Thoracic aorta (tissue), 2 donors: ENCODE data around the gene JSRP1. TPM values are rescaled to one million over a fixed set of nuclear protein-coding genes. Genes with fewer than 3 reads are reported as not detected.

Experiments
- ATAC-seq: fragments of 150-250 bp; one replicate; pipeline ENCODE4 v1.8.0; 2017; ENCODE audit warnings: low read depth; ENCODE audit not compliant: insufficient number of reproducible peaks, low FRiP score
- DNase-seq: peaks from one replicate; pipeline ENCODE4 v3.0.0-alpha.2; 2020; ENCODE audit warnings: low spot score
- H3K27ac ChIP-seq, 2 donors: fragments of 200-600 bp; sonication (generic); 1 replicate in 1 of 2; 2 replicates in 1 of 2; pipeline ENCODE4 v1.5.1; 2016; ENCODE audit warnings: mild to moderate bottlenecking in 2 of 2, moderate library complexity in 2 of 2
- H3K27me3 ChIP-seq: fragments of 200-600 bp; sonication (generic); replicated peaks from 2 replicates; pipeline ENCODE4 v1.6.0; 2016; ENCODE audit warnings: mild to moderate bottlenecking; ENCODE audit not compliant: insufficient read depth
- H3K36me3 ChIP-seq: fragments of 200-600 bp; sonication (generic); one replicate; pipeline ENCODE4 v1.5.1; 2016
- H3K4me1 ChIP-seq, 2 donors: fragments of 200-600 bp; sonication (generic); 1 replicate in 1 of 2; 2 replicates in 1 of 2; pipeline versions ENCODE4 v1.5.1 to v1.6.0; 2016; ENCODE audit warnings: low read depth in 2 of 2, mild to moderate bottlenecking in 1 of 2; ENCODE audit not compliant: control insufficient read depth in 1 of 2
- H3K4me3 ChIP-seq: fragments of 200-600 bp; sonication (generic); 2 replicates; pipeline ENCODE4 v1.5.1; 2016; ENCODE audit warnings: mild to moderate bottlenecking
- H3K9me3 ChIP-seq: fragments of 200-600 bp; sonication (generic); 2 replicates; pipeline ENCODE4 v1.5.1; 2016
- CTCF ChIP-seq: fragments of 200-600 bp; sonication (generic); IDR thresholded peaks from one replicate; pipeline ENCODE4 v1.5.1; 2019; ENCODE audit warnings: antibody characterized with exemption
- total RNA-seq, 2 donors: library from RNA; depleted of rRNA; stranded (reverse); fragments of >200 nt; gene quantifications; one replicate each; pipeline versions ENCODE4 v1.1.0 to v1.2.3, GENCODE V29; 2016

The JSRP1 gene
- total RNA-seq, 2 donors from 2014 or later: not detected

- Histone ChIP-seq H3K4me1 (peaks cover 42 to 58% of the 10 kb centered on the region in 2 donors), H3K9me3 (no peaks in the 10 kb centered on the region), H3K4me3 (no peak overlapping the region), H3K27ac (no peak overlapping the region), H3K36me3 (peaks cover 46% of the 10 kb centered on the region), H3K27me3 (no peaks in the 10 kb centered on the region)
- TF ChIP-seq CTCF: no peak
- ATAC-seq (no peak), DNase-seq (no peak)
These were observed 13.4 kb downstream of the JSRP1 start for GRCh38 chr19:2242816-2243215.

- ATAC-seq: no peak
- H3K4me1 ChIP-seq: peaks cover 49 to 65% of the 10 kb centered on the region in 2 donors
- H3K27ac ChIP-seq: peak overlapping the region in 1 of 2 donors; percentile 81
These were observed 14.1 kb downstream of the JSRP1 start for GRCh38 chr19:2242092-2242537.

GRCh38 chr19:2240881-2241760 lies 15.1 kb downstream of the JSRP1 start:
- H3K4me1 ChIP-seq: peaks cover 49 to 67% of the 10 kb centered on the region in 2 donors
- H3K27me3 ChIP-seq: no peaks in the 10 kb centered on the region
- peak overlapping the region; percentile 81 to 82 for H3K27ac ChIP-seq
- no peaks in the 10 kb centered on the region for H3K9me3 ChIP-seq
- no peak for TF ChIP-seq CTCF
- peak overlapping the region; percentile 74 for H3K4me3 ChIP-seq
- ATAC-seq (no peak), DNase-seq (no peak)
- H3K36me3 ChIP-seq: peaks cover 29% of the 10 kb centered on the region

More at GRCh38 chr19:2242092-2242537, 14.1 kb downstream of the JSRP1 start:
- Histone ChIP-seq H3K36me3 (peaks cover 39% of the 10 kb centered on the region), H3K27me3 (no peaks in the 10 kb centered on the region), H3K9me3 (no peaks in the 10 kb centered on the region), H3K4me3 (no peak overlapping the region)
- no peak for DNase-seq
- TF ChIP-seq CTCF: no peak

GRCh38 chr19:2239771-2240770 lies 16.1 kb downstream of the JSRP1 start:
- TF ChIP-seq CTCF: no peak
- Histone ChIP-seq H3K27me3 (no peaks in the 10 kb centered on the region), H3K36me3 (peaks cover 19% of the 10 kb centered on the region), H3K27ac (peak overlapping the region; percentile 81 to 82), H3K9me3 (no peaks in the 10 kb centered on the region), H3K4me1 (peaks cover 49 to 71% of the 10 kb centered on the region in 2 donors), H3K4me3 (peak overlapping the region; percentile 74)
- ATAC-seq (no peak), DNase-seq (no peak)

GRCh38 chr19:2239173-2239572 lies 17.0 kb downstream of the JSRP1 start:
- DNase-seq (no peak), ATAC-seq (no peak)
- TF ChIP-seq CTCF: no peak
- Histone ChIP-seq H3K9me3 (no peaks in the 10 kb centered on the region), H3K4me1 (peaks cover 51 to 80% of the 10 kb centered on the region in 2 donors), H3K27me3 (no peaks in the 10 kb centered on the region), H3K4me3 (peak overlapping the region; percentile 74), H3K36me3 (peaks cover 10% of the 10 kb centered on the region), H3K27ac (peak overlapping the region; percentile 81 to 82)
